Thoracic aorta (tissue), 2 donors: ENCODE data around the gene ATP2B2. TPM values are rescaled to one million over a fixed set of nuclear protein-coding genes. Genes with fewer than 3 reads are reported as not detected.

Experiments used
- ATAC-seq: fragments of 150-250 bp; one replicate; pipeline ENCODE4 v1.8.0; 2017; ENCODE audit warnings: low read depth; ENCODE audit not compliant: insufficient number of reproducible peaks, low FRiP score
- DNase-seq: peaks from one replicate; pipeline ENCODE4 v3.0.0-alpha.2; 2020; ENCODE audit warnings: low spot score
- H3K27ac ChIP-seq, 2 donors: fragments of 200-600 bp; sonication (generic); 1 replicate in 1 of 2; 2 replicates in 1 of 2; pipeline ENCODE4 v1.5.1; 2016; ENCODE audit warnings: mild to moderate bottlenecking in 2 of 2, moderate library complexity in 2 of 2
- H3K27me3 ChIP-seq: fragments of 200-600 bp; sonication (generic); replicated peaks from 2 replicates; pipeline ENCODE4 v1.6.0; 2016; ENCODE audit warnings: mild to moderate bottlenecking; ENCODE audit not compliant: insufficient read depth
- H3K36me3 ChIP-seq: fragments of 200-600 bp; sonication (generic); one replicate; pipeline ENCODE4 v1.5.1; 2016
- H3K4me1 ChIP-seq, 2 donors: fragments of 200-600 bp; sonication (generic); 1 replicate in 1 of 2; 2 replicates in 1 of 2; pipeline versions ENCODE4 v1.5.1 to v1.6.0; 2016; ENCODE audit warnings: low read depth in 2 of 2, mild to moderate bottlenecking in 1 of 2; ENCODE audit not compliant: control insufficient read depth in 1 of 2
- H3K4me3 ChIP-seq: fragments of 200-600 bp; sonication (generic); 2 replicates; pipeline ENCODE4 v1.5.1; 2016; ENCODE audit warnings: mild to moderate bottlenecking
- H3K9me3 ChIP-seq: fragments of 200-600 bp; sonication (generic); 2 replicates; pipeline ENCODE4 v1.5.1; 2016
- CTCF ChIP-seq: fragments of 200-600 bp; sonication (generic); IDR thresholded peaks from one replicate; pipeline ENCODE4 v1.5.1; 2019; ENCODE audit warnings: antibody characterized with exemption
- total RNA-seq, 2 donors: library from RNA; depleted of rRNA; stranded (reverse); fragments of >200 nt; gene quantifications; one replicate each; pipeline versions ENCODE4 v1.1.0 to v1.2.3, GENCODE V29; 2016

The ATP2B2 gene
- total RNA-seq, 2 donors from 2014 or later = not detected

- no peak for DNase-seq
- Histone ChIP-seq H3K36me3 (peaks cover 43% of the 10 kb centered on the region), H3K4me3 (no peak overlapping the region), H3K9me3 (no peaks in the 10 kb centered on the region), H3K27ac (no peak overlapping the region), H3K4me1 (no peaks in the 10 kb centered on the region), H3K27me3 (no peaks in the 10 kb centered on the region)
- TF ChIP-seq CTCF = no peak
- ATAC-seq = no peak
These were observed 223.4 kb downstream of the ATP2B2 start for GRCh38 chr3:10281951-10282350.

- H3K27ac ChIP-seq = no peak overlapping the region
- H3K4me1 ChIP-seq = no peaks in the 10 kb centered on the region
- TF ChIP-seq CTCF = no peak
- ATAC-seq (no peak), DNase-seq (no peak)
- H3K27me3 ChIP-seq = no peaks in the 10 kb centered on the region
- no peak overlapping the region for H3K4me3 ChIP-seq
- H3K9me3 ChIP-seq = no peaks in the 10 kb centered on the region
- H3K36me3 ChIP-seq = peaks cover 48% of the 10 kb centered on the region
These were observed 224.8 kb downstream of the ATP2B2 start for GRCh38 chr3:10280571-10280970.

DNA sequence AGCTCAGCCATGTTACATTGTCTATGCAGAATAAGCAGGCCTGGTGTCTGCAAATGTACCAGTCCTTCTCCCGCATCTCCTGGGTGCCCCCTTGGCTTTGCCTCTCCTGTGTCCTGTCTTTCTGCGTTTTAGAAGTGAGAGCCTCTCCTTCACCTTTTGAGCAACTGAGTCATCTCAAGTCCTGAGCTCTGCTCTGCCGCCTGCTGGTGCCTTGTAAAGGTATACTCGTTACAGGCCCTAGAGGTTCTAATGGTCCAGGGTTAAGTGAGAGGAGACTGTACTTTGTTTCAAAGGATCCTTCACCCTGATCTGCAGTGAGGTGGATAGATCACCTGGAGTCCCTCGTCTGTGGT, 225.2 kb downstream of the ATP2B2 start:
- Histone ChIP-seq H3K4me3 (no peak overlapping the region), H3K4me1 (no peaks in the 10 kb centered on the region), H3K27ac (no peak overlapping the region), H3K9me3 (no peaks in the 10 kb centered on the region), H3K27me3 (no peaks in the 10 kb centered on the region), H3K36me3 (peaks cover 48% of the 10 kb centered on the region)
- DNase-seq (no peak), ATAC-seq (no peak)
- TF ChIP-seq CTCF = no peak

DNA sequence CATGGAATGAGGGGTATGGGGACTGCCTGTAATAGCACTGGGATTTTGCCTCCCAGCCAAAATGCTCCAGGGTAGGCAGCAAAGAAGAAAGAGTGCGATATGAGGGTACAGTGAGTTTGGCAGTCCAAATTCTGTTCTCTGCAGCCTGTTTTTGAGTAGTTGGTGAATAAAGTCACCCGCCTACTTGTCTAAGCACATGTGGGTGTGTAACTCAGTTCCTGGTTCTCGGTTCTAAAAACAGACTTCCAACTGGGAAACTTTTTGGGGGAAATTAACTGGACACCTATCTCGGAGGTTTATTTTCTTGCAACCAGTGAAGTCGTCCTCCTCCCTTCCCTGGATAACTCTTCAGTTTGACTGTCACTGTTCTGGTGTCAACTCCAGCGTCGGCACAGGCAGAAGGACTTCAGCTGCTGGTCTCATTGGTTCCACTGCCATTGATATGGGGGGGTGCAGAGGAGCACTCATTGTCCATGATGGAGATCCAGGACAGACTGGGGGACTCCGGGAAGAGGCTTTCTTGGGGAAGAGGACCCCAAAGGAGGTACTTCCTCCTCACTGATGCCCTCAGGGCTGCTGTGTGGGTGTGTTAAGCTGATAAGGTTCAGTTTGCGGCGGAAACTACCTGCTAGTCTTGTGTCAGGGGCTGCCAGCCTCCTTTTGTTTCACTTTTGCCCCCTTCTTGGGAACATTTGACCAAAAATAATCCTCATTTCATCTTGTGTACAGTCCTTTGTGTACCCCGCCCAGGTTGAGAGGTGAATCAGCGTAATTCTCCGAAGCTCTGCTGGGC, 225.8 kb downstream of the ATP2B2 start:
- Histone ChIP-seq H3K27me3 (no peaks in the 10 kb centered on the region), H3K9me3 (no peaks in the 10 kb centered on the region), H3K4me3 (no peak overlapping the region), H3K36me3 (peaks cover 48% of the 10 kb centered on the region), H3K27ac (no peak overlapping the region), H3K4me1 (peaks cover 0 to under 1% of the 10 kb centered on the region in 2 donors)
- no peak for TF ChIP-seq CTCF
- ATAC-seq (no peak), DNase-seq (no peak)

GRCh38 chr3:10278501-10278900, 226.9 kb downstream of the ATP2B2 start:
- H3K27me3 ChIP-seq = no peaks in the 10 kb centered on the region
- H3K4me1 ChIP-seq = peaks cover 6 to 12% of the 10 kb centered on the region in 2 donors
- peaks cover 47% of the 10 kb centered on the region for H3K36me3 ChIP-seq
- no peak overlapping the region for H3K27ac ChIP-seq
- H3K9me3 ChIP-seq = no peaks in the 10 kb centered on the region
- DNase-seq (no peak), ATAC-seq (no peak)
- H3K4me3 ChIP-seq = no peak overlapping the region
- no peak for TF ChIP-seq CTCF
